ENCODE results near the gene ANKRD44.

ANKRD44 gene

DNA sequence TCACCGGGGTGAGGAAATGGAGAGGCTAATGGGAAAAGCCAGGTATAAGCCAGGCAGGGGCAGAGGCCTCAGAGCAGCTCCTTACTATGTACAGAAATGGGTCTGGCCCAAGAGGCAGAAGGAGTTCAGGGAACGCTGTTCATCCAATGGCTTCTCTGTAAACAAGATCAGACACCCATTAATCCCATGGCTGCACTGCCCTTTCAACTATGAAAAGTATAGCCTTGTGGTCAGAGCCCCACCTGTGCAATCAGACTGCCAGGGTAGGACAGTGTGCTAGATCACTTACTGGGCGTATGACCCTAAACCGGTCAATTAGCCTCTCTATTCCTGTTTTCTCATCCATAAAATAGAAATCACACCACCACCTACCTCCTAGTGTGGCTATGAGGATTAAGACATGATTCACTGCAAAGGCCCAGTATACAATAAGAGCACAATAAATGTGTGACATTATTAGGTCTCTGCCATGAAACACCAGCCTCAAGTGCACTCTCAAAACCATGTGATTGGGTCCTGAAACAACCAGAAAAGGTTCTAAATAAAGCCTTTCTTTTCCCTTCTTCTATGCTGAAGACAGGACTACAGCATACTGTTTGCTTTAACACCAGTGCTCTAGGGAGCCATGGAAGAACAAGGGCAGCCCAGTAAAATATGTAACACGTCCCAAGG is 4.4 kb downstream of the ANKRD44 start:
- DNase-seq (ENCODE audit: extremely low read depth, low read depth) = no peak
- no peak overlapping the region for H3K4me3 ChIP-seq (replicated peaks; ENCODE audit: low read depth, low read length)
- TF ChIP-seq, protein P1, sequence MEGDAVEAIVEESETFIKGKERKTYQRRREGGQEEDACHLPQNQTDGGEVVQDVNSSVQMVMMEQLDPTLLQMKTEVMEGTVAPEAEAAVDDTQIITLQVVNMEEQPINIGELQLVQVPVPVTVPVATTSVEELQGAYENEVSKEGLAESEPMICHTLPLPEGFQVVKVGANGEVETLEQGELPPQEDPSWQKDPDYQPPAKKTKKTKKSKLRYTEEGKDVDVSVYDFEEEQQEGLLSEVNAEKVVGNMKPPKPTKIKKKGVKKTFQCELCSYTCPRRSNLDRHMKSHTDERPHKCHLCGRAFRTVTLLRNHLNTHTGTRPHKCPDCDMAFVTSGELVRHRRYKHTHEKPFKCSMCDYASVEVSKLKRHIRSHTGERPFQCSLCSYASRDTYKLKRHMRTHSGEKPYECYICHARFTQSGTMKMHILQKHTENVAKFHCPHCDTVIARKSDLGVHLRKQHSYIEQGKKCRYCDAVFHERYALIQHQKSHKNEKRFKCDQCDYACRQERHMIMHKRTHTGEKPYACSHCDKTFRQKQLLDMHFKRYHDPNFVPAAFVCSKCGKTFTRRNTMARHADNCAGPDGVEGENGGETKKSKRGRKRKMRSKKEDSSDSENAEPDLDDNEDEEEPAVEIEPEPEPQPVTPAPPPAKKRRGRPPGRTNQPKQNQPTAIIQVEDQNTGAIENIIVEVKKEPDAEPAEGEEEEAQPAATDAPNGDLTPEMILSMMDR (IDR thresholded peaks at IDR 0.05; ENCODE audit: low read depth, low read length, missing control alignments) = no peak

DNA sequence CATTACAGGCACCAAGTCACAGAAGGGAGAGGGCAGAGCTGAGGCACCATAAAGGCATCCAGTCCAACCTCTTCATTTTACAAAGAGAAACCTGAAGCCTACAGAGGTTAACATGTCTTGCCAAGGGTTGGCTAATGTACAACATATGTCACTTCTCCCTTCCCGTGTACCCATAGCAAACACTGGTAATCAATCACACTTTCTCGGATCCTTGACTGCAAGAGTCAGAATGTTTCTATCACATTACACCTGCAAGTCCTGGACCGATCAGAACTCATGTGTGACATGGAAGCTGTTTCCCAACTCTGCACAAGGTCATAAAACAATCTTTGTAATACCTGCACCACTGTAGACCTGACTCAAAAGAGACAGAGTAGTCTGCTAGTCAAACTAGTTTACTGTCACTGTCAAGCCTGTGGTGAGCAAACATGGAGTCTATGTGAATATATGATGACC is 6.0 kb downstream of the ANKRD44 start:
- no peak for DNase-seq (ENCODE audit: extremely low read depth, low read depth)
- TF ChIP-seq, protein P1 (IDR thresholded peaks at IDR 0.05; ENCODE audit: low read depth, low read length, missing control alignments) = no peak
- no peak overlapping the region for H3K4me3 ChIP-seq (replicated peaks; ENCODE audit: low read depth, low read length)

DNA sequence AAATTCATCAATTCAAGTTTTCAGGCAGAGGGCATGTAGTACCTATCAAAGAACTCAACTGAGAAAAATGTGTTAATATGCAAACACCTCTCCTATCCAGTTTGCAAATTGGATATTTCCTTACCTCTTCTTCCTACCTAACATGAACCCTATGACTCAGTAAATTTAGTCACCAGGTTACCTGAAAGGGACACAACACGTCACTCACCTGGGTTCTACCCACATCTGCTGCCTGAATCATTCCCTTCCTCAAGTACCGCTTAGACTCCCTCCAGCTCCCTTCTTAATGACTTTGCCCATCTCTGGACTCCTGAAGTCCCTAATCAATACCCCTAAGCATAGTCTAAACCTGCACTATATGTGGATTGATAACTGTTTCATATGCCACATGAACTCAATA is 10.4 kb downstream of the ANKRD44 start:
- no peak for DNase-seq (ENCODE audit: extremely low read depth, low read depth)
- TF ChIP-seq, protein P1 (IDR thresholded peaks at IDR 0.05; ENCODE audit: low read depth, low read length, missing control alignments) = no peak

DNA sequence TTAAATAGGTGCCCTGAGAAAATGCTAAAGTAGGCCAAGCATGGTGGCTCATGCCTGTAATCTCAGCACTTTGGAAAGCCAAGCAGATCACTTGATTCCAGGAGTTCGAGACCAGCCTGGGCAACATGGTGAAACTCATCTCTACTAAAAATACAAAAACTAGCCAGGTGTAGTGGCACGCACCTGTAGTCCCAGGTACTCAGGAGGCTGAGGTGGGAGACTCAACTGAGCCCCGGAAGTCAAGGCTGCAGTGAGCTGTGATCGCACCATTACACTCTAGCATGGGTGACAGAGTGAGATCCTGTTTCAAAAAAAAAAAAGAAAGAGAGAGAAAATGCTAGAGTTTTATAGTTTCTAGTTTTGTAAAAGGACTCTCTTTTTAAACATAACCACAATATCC is 12.0 kb downstream of the ANKRD44 start:
- TF ChIP-seq, protein P1 (IDR thresholded peaks at IDR 0.05; ENCODE audit: low read depth, low read length, missing control alignments) = no peak
- DNase-seq (ENCODE audit: extremely low read depth, low read depth) = no peak
- no peak overlapping the region for H3K4me3 ChIP-seq (replicated peaks; ENCODE audit: low read depth, low read length)

More for the DNA sequence above, 10.4 kb downstream of the ANKRD44 start:
- no peak overlapping the region for H3K4me3 ChIP-seq (replicated peaks; ENCODE audit: low read depth, low read length)

DNA sequence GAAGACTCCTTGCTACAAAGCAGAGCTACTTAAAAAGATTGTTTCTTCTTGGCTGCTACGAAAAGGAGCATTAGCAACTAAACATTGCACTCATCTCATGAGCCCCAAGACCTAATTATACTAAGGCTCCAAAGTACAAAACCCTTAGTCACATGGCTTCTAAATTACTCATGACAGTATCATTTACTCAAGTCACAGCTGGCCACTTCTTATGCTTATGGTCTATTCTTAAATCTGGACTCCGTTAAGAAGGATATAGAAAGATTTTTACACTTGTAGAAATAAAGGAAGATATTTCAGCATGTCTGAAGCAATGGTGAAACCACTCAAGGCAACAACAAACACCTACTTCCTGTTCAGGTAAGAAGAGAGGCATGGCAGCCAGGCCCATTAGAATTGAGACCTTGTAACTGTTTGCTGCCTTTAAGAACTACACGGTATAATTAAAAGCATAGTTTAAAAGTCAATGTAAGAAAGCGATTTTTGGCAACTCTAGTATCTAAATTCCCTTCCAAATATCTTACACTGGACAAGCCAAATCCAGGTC is 12.7 kb downstream of the ANKRD44 start:
- TF ChIP-seq, protein P1 (IDR thresholded peaks at IDR 0.05; ENCODE audit: low read depth, low read length, missing control alignments) = no peak
- H3K4me3 ChIP-seq (replicated peaks; ENCODE audit: low read depth, low read length) = no peak overlapping the region

DNA sequence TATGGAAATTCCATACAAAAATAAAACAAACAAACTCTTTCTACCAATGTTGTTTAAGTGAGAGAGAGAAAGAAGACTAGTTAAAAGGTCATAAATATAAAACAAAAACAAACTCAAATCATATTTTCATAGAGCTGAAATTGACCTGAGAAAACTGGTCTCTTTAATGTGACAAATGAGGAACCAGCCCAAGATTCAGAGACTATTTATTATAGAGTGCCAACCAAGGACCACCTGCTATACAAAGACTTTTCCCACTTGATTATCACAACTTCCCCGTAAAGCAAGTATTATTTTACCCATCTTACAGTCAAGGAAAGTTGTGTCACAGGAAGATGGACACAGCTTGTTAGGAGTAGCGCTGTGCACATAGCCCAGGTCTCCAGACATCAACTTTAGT is 13.3 kb downstream of the ANKRD44 start:
- H3K4me3 ChIP-seq (replicated peaks; ENCODE audit: low read depth, low read length) = no peak overlapping the region
- TF ChIP-seq, protein P1 (IDR thresholded peaks at IDR 0.05; ENCODE audit: low read depth, low read length, missing control alignments) = no peak
- no peak for DNase-seq (ENCODE audit: extremely low read depth, low read depth)

More for the DNA sequence above, 12.7 kb downstream of the ANKRD44 start:
- DNase-seq (ENCODE audit: extremely low read depth, low read depth) = no peak

Data from HFF-Myc (cell line).